DND-41 (cell line): ENCODE results near the gene PLSCR2.

Experiments
- EZH2 ChIP-seq: IDR thresholded peaks from 3 replicates; pipeline ENCODE4 v1.6.1; 2012; ENCODE audit warnings: borderline replicate concordance, low read depth, mild to moderate bottlenecking, moderate library complexity, low read length, inconsistent platforms; ENCODE audit not compliant: severe bottlenecking
- TF ChIP-seq, protein P1 (sequence below): IDR thresholded peaks from 2 replicates; pipeline ENCODE4 v1.5.1; 2012; ENCODE audit warnings: borderline replicate concordance, low read length, moderate library complexity, mild to moderate bottlenecking; ENCODE audit not compliant: poor library complexity, severe bottlenecking; ENCODE audit errors: extremely low read depth

DNA sequence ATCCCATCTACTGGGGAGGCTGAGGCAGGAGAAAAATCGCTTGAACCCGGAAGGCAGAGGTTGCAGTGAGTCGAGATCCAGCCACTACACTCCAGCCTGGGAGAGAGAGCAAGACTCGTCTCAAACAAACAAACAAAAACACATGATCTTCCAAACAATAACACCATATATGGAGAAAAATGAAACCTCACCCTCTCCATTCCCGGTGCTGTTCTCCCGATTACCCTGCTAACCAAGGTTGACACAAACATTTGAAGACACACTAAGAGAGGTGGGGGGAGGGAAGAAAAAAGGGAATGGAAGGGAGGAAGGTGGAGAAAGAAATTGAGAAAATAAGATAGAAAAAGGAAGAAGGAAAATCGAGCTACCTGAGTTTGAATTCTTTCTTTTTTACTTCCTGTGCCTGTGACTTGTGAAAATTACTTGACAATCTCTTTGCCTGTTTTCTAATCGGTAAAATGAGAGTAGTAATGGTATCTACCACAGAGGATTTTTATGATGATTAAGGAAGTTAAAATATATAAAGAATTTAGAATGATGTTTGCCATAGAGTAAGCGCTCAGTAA is 1.1 kb upstream of the PLSCR2 start:
- TF ChIP-seq EZH2 = no peak
- TF ChIP-seq, protein P1, sequence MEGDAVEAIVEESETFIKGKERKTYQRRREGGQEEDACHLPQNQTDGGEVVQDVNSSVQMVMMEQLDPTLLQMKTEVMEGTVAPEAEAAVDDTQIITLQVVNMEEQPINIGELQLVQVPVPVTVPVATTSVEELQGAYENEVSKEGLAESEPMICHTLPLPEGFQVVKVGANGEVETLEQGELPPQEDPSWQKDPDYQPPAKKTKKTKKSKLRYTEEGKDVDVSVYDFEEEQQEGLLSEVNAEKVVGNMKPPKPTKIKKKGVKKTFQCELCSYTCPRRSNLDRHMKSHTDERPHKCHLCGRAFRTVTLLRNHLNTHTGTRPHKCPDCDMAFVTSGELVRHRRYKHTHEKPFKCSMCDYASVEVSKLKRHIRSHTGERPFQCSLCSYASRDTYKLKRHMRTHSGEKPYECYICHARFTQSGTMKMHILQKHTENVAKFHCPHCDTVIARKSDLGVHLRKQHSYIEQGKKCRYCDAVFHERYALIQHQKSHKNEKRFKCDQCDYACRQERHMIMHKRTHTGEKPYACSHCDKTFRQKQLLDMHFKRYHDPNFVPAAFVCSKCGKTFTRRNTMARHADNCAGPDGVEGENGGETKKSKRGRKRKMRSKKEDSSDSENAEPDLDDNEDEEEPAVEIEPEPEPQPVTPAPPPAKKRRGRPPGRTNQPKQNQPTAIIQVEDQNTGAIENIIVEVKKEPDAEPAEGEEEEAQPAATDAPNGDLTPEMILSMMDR = no peak
